Stimulated activated naive CD8-positive, alpha-beta T cell treated with anti-CD3 and anti-CD28 coated beads, Interleukin-15, Interleukin-2, amounts not matched to agents 100 ng/mL and 50 ng/mL, for 24 hours (primary cell): ENCODE measurements around the gene ANO9.

Source experiments
- H3K27ac Mint-ChIP-seq: one replicate; pipeline ENCODE4 v1.8.0; 2021; ENCODE audit warnings: mild to moderate bottlenecking, mixed read lengths
- H3K27me3 Mint-ChIP-seq: one replicate; pipeline ENCODE4 v1.8.0; 2021; ENCODE audit warnings: mixed read lengths
- H3K36me3 Mint-ChIP-seq: one replicate; pipeline ENCODE4 v1.8.0; 2021; ENCODE audit warnings: low read depth, mixed read lengths
- H3K4me1 Mint-ChIP-seq: one replicate; pipeline ENCODE4 v1.8.0; 2021; ENCODE audit warnings: low read depth, mixed read lengths
- H3K4me3 Mint-ChIP-seq: one replicate; pipeline ENCODE4 v1.8.0; 2021; ENCODE audit warnings: mild to moderate bottlenecking, mixed read lengths
- H3K9me3 Mint-ChIP-seq: one replicate; pipeline ENCODE4 v1.8.0; 2021; ENCODE audit warnings: mixed read lengths

Gene ANO9

GRCh38 chr11:375065-376025 is 66.5 kb downstream of the ANO9 start:
- H3K27ac Mint-ChIP-seq, result no peak overlapping the region
- H3K9me3 Mint-ChIP-seq, result no peaks in the 10 kb centered on the region
- peaks cover 3% of the 10 kb centered on the region for H3K4me1 Mint-ChIP-seq
- H3K36me3 Mint-ChIP-seq, result no peaks in the 10 kb centered on the region
- H3K4me3 Mint-ChIP-seq, result no peak overlapping the region
- H3K27me3 Mint-ChIP-seq, result peaks cover 9% of the 10 kb centered on the region

DNA sequence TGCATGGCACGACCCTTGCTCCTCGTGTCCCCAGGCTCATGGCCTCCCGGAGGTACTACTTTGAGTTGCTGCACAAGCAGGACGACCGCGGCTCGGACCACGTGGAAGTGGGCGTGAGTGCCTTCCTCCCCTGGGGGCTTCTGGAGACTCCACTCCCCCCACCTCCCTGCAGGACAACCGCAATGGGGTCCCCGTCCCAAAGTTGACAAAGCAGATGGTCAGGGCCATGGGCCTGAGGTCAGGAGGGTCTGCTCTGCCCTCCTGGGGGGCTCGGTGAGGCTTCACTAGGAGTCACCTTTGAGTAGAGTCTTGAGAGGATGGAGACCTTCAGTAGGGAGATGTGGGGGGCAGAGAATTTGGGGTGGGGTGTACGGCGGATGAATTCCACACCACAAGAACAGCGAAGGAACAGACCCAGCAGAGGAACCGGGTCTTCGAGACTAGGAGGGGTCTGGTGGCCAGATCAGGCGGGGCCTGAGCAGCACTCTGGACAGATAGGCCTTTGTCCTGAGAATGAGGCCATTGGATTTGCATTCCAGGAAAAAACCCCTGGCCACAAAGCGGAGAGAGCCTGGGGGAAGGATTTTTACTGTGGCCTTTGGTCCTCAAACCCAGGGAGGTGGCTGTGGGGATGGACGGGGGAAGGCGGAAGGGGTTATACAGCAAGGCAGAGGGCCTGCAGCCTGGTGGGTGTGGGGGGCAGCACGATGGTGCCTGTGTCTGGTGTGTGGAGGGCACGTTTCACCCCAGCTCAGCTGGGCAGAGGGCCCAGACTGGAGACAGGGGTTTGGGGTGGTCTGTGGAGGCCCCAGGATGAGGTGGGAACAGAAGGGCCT is 67.9 kb downstream of the ANO9 start:
- Mint-ChIP-seq H3K36me3 (no peaks in the 10 kb centered on the region), H3K4me3 (no peak overlapping the region), H3K27me3 (peaks cover 14% of the 10 kb centered on the region), H3K4me1 (peaks cover 7% of the 10 kb centered on the region), H3K27ac (no peak overlapping the region), H3K9me3 (no peaks in the 10 kb centered on the region)

DNA sequence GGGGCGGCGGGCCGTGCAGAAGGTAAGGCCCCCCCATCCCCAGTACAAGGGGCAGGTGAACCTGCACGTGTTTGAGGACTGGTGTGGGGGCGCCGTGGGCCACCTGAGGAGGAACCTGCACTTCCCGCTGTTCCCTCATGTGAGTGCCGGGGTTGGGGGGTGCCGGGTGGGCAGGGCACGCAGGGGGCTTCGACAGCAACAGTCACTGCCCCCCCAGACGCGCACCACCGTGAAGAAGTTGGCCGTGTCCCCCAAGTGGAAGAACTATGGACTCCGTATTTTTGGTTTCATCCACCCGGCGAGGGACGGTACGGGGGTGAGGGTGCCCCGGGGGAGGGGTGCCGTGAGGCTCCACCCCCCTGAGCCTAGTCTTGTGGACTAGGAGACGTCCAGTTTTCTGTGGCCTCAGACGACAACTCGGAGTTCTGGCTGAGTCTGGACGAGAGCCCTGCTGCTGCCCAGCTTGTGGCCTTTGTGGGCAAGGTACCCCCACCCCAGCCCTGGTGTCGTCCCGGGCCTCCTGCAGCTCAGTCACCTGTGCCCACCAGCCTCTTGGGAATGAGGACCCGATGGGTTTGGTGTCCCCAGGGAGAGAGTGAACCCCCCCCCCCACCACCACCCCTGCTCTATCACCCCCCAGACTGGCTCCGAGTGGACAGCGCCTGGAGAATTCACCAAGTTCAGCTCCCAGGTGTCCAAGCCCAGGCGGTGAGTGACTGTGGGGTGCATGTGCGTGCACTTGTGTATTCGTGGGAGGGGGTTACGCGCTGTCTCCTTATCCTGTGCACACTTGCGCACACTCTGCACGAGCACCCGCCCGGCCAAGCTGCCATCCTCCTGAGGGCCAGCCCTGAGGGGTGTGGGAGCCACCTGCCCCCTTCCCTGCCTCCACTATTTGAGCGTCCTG is 68.7 kb downstream of the ANO9 start:
- H3K4me3 Mint-ChIP-seq, result no peak overlapping the region

GRCh38 chr11:371716-372590 is 69.9 kb downstream of the ANO9 start:
- H3K9me3 Mint-ChIP-seq, result no peaks in the 10 kb centered on the region
- no peaks in the 10 kb centered on the region for H3K36me3 Mint-ChIP-seq
- H3K27me3 Mint-ChIP-seq, result peaks cover 31% of the 10 kb centered on the region
- H3K4me1 Mint-ChIP-seq, result peaks cover 17% of the 10 kb centered on the region
- no peak overlapping the region for H3K4me3 Mint-ChIP-seq
- no peak overlapping the region for H3K27ac Mint-ChIP-seq

More for the DNA sequence above, 68.7 kb downstream of the ANO9 start:
- Mint-ChIP-seq H3K27ac (no peak overlapping the region), H3K4me1 (peaks cover 14% of the 10 kb centered on the region), H3K27me3 (peaks cover 21% of the 10 kb centered on the region), H3K36me3 (no peaks in the 10 kb centered on the region), H3K9me3 (no peaks in the 10 kb centered on the region)

DNA sequence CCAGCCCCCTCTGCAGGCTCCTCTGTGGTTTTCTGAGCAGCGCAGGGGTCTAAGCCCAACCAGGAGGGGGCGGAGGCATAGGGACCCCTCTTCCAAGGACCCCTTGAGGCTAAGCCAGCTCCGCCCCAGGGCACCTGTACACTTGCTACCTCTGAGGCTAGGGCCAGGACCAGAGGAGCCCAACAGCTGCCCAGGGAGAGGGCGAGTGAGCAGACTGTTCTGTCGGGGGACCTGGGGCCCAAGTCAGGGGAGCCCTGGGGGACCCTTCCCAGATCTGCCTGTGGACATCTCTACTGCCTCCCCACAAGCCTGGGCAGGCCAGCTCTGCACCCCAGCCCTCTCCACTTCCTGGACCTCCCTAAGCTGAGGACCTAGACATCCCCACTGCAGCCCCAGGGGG is 70.8 kb downstream of the ANO9 start:
- no peaks in the 10 kb centered on the region for H3K36me3 Mint-ChIP-seq
- peaks cover 36% of the 10 kb centered on the region for H3K27me3 Mint-ChIP-seq
- H3K4me1 Mint-ChIP-seq, result peaks cover 17% of the 10 kb centered on the region
- no peak overlapping the region for H3K27ac Mint-ChIP-seq
- no peak overlapping the region for H3K4me3 Mint-ChIP-seq
- H3K9me3 Mint-ChIP-seq, result no peaks in the 10 kb centered on the region

GRCh38 chr11:370070-370941 is 71.5 kb downstream of the ANO9 start:
- H3K4me3 Mint-ChIP-seq, result peak overlapping the region; percentile 53
- H3K9me3 Mint-ChIP-seq, result no peaks in the 10 kb centered on the region
- no peaks in the 10 kb centered on the region for H3K36me3 Mint-ChIP-seq
- H3K4me1 Mint-ChIP-seq, result peaks cover 17% of the 10 kb centered on the region
- H3K27ac Mint-ChIP-seq, result no peak overlapping the region
- H3K27me3 Mint-ChIP-seq, result peaks cover 36% of the 10 kb centered on the region

DNA sequence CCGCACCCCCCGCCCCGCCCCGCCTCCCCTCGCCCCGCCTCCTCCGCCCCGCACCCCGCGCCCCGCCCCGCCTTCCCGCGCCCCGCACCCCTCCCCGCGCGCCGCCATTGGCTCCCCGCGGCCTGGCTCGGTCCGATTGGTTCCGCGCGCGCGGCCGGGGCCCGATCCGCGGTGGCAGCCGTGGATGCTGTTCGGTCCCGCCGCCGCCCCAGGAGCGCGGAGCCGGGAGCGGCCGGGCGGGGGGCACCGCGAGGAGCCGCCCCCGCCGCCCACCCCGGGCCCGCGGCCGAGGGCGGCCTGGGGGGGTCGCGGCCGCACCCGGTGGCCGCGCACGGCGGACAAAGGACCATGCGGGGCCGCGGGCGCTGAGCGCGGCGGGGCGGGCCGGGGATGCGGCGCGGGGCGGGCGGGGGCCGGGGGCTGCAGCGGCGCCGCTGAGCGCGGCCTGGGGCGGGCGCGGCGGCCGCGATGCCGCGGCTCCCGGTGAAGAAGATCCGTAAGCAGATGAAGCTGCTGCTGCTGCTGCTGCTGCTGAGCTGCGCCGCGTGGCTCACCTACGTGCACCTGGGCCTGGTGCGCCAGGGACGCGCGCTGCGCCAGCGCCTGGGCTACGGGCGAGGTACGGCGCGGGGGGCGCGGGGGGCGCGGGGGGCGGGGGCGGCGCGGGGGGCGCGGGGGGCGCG is 72.3 kb downstream of the ANO9 start, which contains the start of gene B4GALNT4:
B4GALNT4 (plus strand) TSS at position 164 of the 683 bp plus-strand sequence; CDS start at position 469, 305 bp downstream.
- no peaks in the 10 kb centered on the region for H3K36me3 Mint-ChIP-seq
- H3K27me3 Mint-ChIP-seq, result peaks cover 36% of the 10 kb centered on the region
- peak within 1 kb of the TSS; percentile 74 for H3K4me3 Mint-ChIP-seq
- H3K4me1 Mint-ChIP-seq, result peaks cover 17% of the 10 kb centered on the region
- no peak within 1 kb of the TSS for H3K27ac Mint-ChIP-seq
- no peaks in the 10 kb centered on the region for H3K9me3 Mint-ChIP-seq

DNA sequence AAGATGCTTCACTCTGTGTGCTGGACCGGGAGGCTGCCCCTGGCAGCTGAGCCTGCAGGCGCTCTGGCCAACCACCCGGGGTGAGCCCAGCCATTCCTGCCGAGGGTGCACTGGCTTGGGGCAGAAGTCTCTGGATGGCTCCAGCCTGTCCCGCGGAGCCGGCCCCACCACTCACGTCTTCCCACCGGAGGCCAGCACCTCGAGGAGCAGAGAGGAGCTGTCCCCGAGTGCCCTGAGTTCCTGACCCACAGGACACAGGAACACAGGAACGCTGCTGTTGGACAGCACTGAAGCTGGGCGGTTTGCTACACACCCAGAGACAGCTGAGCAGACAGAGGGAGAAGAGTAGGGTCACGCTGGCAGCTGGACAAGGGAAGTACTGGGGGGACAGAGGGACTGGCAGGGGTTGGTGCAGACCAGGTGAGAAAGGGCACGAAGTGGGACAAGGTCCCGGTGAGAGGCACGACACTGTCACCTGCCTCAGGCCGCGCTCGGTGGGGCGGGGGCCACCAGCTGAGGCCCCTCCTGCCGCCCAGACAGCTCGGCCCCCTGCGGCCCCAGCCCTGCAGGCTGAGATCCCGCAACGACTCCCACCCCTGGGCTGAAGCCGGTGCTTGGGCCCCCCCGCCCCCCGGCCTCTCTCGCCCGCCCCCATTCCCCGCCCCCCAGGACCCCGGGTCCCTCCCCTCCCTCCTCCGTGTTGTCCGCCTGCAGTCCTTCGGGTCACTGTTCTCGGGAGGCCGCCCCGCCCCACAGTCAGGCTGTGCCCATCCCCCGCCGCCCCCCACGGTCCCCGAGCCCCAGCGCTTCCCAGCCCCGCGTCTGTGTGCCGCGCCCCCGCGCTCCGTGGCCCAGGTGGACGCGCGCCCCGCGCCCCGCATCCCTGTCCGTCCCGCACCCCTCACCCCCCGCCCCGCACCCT is 73.1 kb downstream of the ANO9 start:
- Mint-ChIP-seq H3K4me1 (peaks cover 17% of the 10 kb centered on the region), H3K4me3 (peak overlapping the region; percentile 74), H3K9me3 (no peaks in the 10 kb centered on the region), H3K27me3 (peaks cover 36% of the 10 kb centered on the region), H3K27ac (no peak overlapping the region), H3K36me3 (no peaks in the 10 kb centered on the region)

- H3K9me3 Mint-ChIP-seq, result no peaks in the 10 kb centered on the region
- no peak overlapping the region for H3K27ac Mint-ChIP-seq
- peaks cover 17% of the 10 kb centered on the region for H3K4me1 Mint-ChIP-seq
- peaks cover 36% of the 10 kb centered on the region for H3K27me3 Mint-ChIP-seq
- no peaks in the 10 kb centered on the region for H3K36me3 Mint-ChIP-seq
- H3K4me3 Mint-ChIP-seq, result no peak overlapping the region
Measured at GRCh38 chr11:367956-368413, 73.8 kb downstream of the ANO9 start.
